GM12878 (cell line): ENCODE measurements around the gene KCNAB3. TPM values are rescaled to one million over a fixed set of nuclear protein-coding genes. Genes with fewer than 3 reads are reported as not detected.

ENCODE experiments used
- ATAC-seq: fragments of 200-7000 bp; cut with Tn5 transposase; 3 replicates; pipeline ENCODE4 v1.9.1; 2020; ENCODE audit warnings: mild to moderate bottlenecking, moderate library complexity
- BruUV-seq: library from RNA; stranded (reverse); fragments of 400-500 nt; replicated peaks from 2 replicates; lab custom pipeline; 2021; lab: Mats Ljungman, UMichigan
- CTCF ChIA-PET: fragments of 300-600 bp; sonication (Branson Sonifier 250); formaldehyde crosslinking; extraction: SDS; loops from one replicate; lab custom pipeline; 2021; ENCODE audit warnings: inconsistent platforms; lab: Yijun Ruan, JAX
- POLR2A ChIA-PET: fragments of 350-600 bp; formaldehyde crosslinking; extraction: SDS; loops from one replicate; lab custom pipeline; 2021; ENCODE audit warnings: inconsistent platforms; lab: Charles Lee
- RAD21 ChIA-PET: fragments of 300-600 bp; sonication (Branson Sonifier 250); formaldehyde crosslinking; loops from one replicate; lab custom pipeline; 2023; ENCODE audit warnings: antibody characterized with exemption; ENCODE audit not compliant: unreplicated experiment; lab: Charles Lee
- SMC1A ChIA-PET: fragments of 300-600 bp; sonication (Branson Sonifier 250); formaldehyde crosslinking; loops from one replicate; lab custom pipeline; 2023; ENCODE audit not compliant: unreplicated experiment, uncharacterized antibody; lab: Charles Lee
- DNase-seq: peaks from one replicate; pipeline ENCODE4 v3.0.0-alpha.2; 2011; ENCODE audit warnings: low read depth, low spot score
- FAIRE-seq: peaks from 3 replicates; lab custom pipeline; 2011; peaks lifted over from hg19 to GRCh38; lab: Jason Lieb, UNC
- H2AFZ ChIP-seq: 2 replicates; pipeline ENCODE4 v1.6.0; 2011; ENCODE audit warnings: low read depth, low read length, control low read depth; ENCODE audit not compliant: control insufficient read depth
- H3K27ac ChIP-seq: 2 replicates; pipeline ENCODE4 v1.5.1; 2011; ENCODE audit warnings: control low read depth; ENCODE audit not compliant: control insufficient read depth, insufficient read depth
- H3K27me3 ChIP-seq, 2 experiments: replicated peaks in 1 of 2; 2 replicates each; pipeline versions ENCODE4 v1.6.0 to v1.6.1; 2011; ENCODE audit warnings: low read length in 1 of 2; ENCODE audit not compliant: control insufficient read depth in 2 of 2, insufficient read depth in 2 of 2
- H3K36me3 ChIP-seq, 2 experiments: 2 replicates each; pipeline ENCODE4 v1.5.1; 2011; ENCODE audit warnings: low read length in 1 of 2; ENCODE audit not compliant: control insufficient read depth in 2 of 2, insufficient read depth in 2 of 2
- H3K4me1 ChIP-seq: 2 replicates; pipeline ENCODE4 v1.6.1; 2011; ENCODE audit warnings: mild to moderate bottlenecking, low read length, moderate library complexity, mixed read lengths; ENCODE audit not compliant: control insufficient read depth, insufficient read depth
- H3K4me2 ChIP-seq: 2 replicates; pipeline ENCODE4 v1.6.0; 2011; ENCODE audit warnings: control low read depth; ENCODE audit not compliant: control insufficient read depth, insufficient read depth
- H3K4me3 ChIP-seq: fragments of 200-600 bp; sonication (generic); 2 replicates; pipeline ENCODE4 v1.5.1; 2016
- H3K79me2 ChIP-seq: 2 replicates; pipeline ENCODE4 v1.6.0; 2011; ENCODE audit warnings: low read length; ENCODE audit not compliant: control insufficient read depth, insufficient read depth
- H3K9ac ChIP-seq: 2 replicates; pipeline ENCODE4 v1.8.0; 2011; ENCODE audit warnings: low read length, control low read depth, mixed read lengths; ENCODE audit not compliant: control insufficient read depth, insufficient read depth
- H3K9me3 ChIP-seq: replicated peaks from 3 replicates; pipeline ENCODE4 v1.5.1; 2011; ENCODE audit warnings: mild to moderate bottlenecking, low read length; ENCODE audit not compliant: control insufficient read depth, insufficient read depth
- H4K20me1 ChIP-seq: 2 replicates; pipeline ENCODE4 v1.6.0; 2011; ENCODE audit not compliant: control insufficient read depth, insufficient read depth
- CBFB ChIP-seq: IDR thresholded peaks from 2 replicates; pipeline ENCODE4 v1.6.1; 2016; ENCODE audit warnings: antibody characterized with exemption, low read depth
- EGR1 ChIP-seq, 2 experiments: IDR thresholded peaks; 1 replicate in 1 of 2; 2 replicates in 1 of 2; pipeline ENCODE4 v1.6.1; 2011 to 2012; ENCODE audit warnings: low read depth in 2 of 2, low read length in 2 of 2, borderline replicate concordance in 1 of 2, mild to moderate bottlenecking in 1 of 2, moderate library complexity in 1 of 2
- MXI1 ChIP-seq: fragments of 150-350 bp; IDR thresholded peaks from 2 replicates; pipeline ENCODE4 v1.6.1; 2011; ENCODE audit warnings: low read depth, mild to moderate bottlenecking, inconsistent platforms, low read length, improper control_type of control experiment
- NR2F1 ChIP-seq: fragments of 450-650 bp; conservative IDR thresholded peaks from 2 replicates; pipeline ENCODE4 v1.6.1; 2017; ENCODE audit warnings: mild to moderate bottlenecking
- POLR2AphosphoS2 ChIP-seq: IDR thresholded peaks from 2 replicates; pipeline ENCODE4 v1.6.1; 2011; ENCODE audit warnings: low read depth, mild to moderate bottlenecking, low read length, improper control_type of control experiment, moderate library complexity
- RAD21 ChIP-seq: IDR thresholded peaks from 2 replicates; pipeline ENCODE4 v1.6.1; 2011; ENCODE audit warnings: mild to moderate bottlenecking, low read depth, low read length, moderate library complexity; ENCODE audit not compliant: insufficient read depth
- TAF1 ChIP-seq: IDR thresholded peaks from 2 replicates; pipeline ENCODE4 v1.6.1; 2011; ENCODE audit warnings: mild to moderate bottlenecking, low read depth, low read length, borderline replicate concordance
- TBL1XR1 ChIP-seq: IDR thresholded peaks from 2 replicates; pipeline ENCODE4 v1.6.1; 2012; ENCODE audit warnings: low read depth, low read length, improper control_type of control experiment
- WRNIP1 ChIP-seq: IDR thresholded peaks from 2 replicates; pipeline ENCODE4 v1.6.1; 2011; ENCODE audit warnings: low read depth, low read length, improper control_type of control experiment, borderline replicate concordance
- WGBS: methylation state at CpG from one replicate; pipeline ENCODE4 v1.1.6; 2016; ENCODE audit warnings: low lambda C conversion rate; ENCODE audit not compliant: insufficient replicate concordance, insufficient coverage; ENCODE audit errors: missing lambda C conversion rate; 5-methylcytosine and 5-hydroxymethylcytosine counted together
- in situ Hi-C: fragments of 300-500 bp; cut with MboI; formaldehyde crosslinking; loops from 9 replicates; pipeline ENCODE4 v1.14.3; 2018; ENCODE audit warnings: mixed read lengths
- intact Hi-C: fragments of 100-400 bp; cut with micrococcal nuclease; formaldehyde crosslinking; loops from one replicate; pipeline ENCODE4 v1.14.2; 2022; ENCODE audit not compliant: unreplicated experiment
- polyA plus RNA-seq, 11 experiments: library from polyadenylated mRNA; depleted of rRNA in 4 of 11; unstranded in 6 of 11; stranded (reverse) in 5 of 11; fragments of >200 nt; fragmentation: Nextera tagmentation in 4 of 11; fragmentation: Illumina TruSeq in 1 of 11; extraction: Ambion mirVana in 4 of 11; extraction: Trizol in 1 of 11; gene quantifications; 1 replicate in 1 of 11; 2 replicates in 10 of 11; pipeline versions ENCODE4 v1.2.1 to v1.2.3, GENCODE V29; 2011 to 2016; ENCODE audit warnings: inconsistent platforms in 2 of 11, missing spikeins in 2 of 11, low read depth in 1 of 11
- total RNA-seq, 4 experiments: library from RNA; depleted of rRNA in 3 of 4; stranded (reverse); fragments of >200 nt in 3 of 4; fragmentation: Illumina TruSeq in 1 of 4; extraction: Trizol in 1 of 4; gene quantifications; 2 replicates each; pipeline versions ENCODE4 v1.2.1 to v1.2.3, GENCODE V29; 2013 to 2021
- TF ChIP-seq, protein P1 (sequence below): fragments of 450-650 bp; IDR thresholded peaks from 2 replicates; pipeline ENCODE4 v1.6.1; 2017; ENCODE audit warnings: low read depth, mild to moderate bottlenecking, moderate library complexity
- TF ChIP-seq, protein P2 (sequence below): fragments of 450-650 bp; IDR thresholded peaks from 2 replicates; pipeline ENCODE4 v1.6.1; 2017; ENCODE audit warnings: antibody characterized with exemption, mild to moderate bottlenecking, moderate library complexity
- TF ChIP-seq, protein P3 (sequence below): IDR thresholded peaks from 2 replicates; pipeline ENCODE4 v1.6.1; 2011; ENCODE audit warnings: borderline replicate concordance, low read depth, mild to moderate bottlenecking, moderate library complexity, low read length; ENCODE audit not compliant: insufficient read depth, poor library complexity, severe bottlenecking
- TF ChIP-seq, protein P4 (sequence below): fragments of 450-650 bp; IDR thresholded peaks from 2 replicates; pipeline ENCODE4 v1.6.1; 2018; ENCODE audit warnings: mild to moderate bottlenecking, low read depth, moderate library complexity; ENCODE audit not compliant: partially characterized antibody

Gene KCNAB3
- total and polyA plus RNA-seq, 10 of the 15 experiments (the other 5 are each of a cell fraction or from before 2014, with no cell fraction given), result 0.22 to 7.9 (median 1.8) TPM

DNA sequence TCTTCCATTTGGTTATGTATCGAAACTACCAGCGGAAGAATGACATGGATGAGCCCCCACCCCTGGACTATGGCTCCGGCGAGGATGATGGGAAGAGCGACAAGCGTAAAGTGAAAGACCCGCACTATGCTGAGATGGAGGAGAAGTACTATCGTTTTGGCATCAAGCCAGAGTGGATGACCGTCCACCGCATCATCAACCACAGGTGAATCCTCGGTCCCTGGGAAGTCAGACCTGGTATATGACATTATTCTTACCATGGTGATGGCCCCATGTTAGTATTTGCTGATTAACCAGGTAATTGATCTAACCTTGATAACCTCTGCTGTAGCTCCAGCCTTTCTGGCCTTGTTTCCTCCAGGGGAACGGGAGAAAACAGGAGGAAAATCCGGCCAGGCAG, 32.6 kb downstream of the KCNAB3 start:
- no peaks in the 10 kb centered on the region for H4K20me1 ChIP-seq
- no peaks in the 10 kb centered on the region for H3K9me3 ChIP-seq
- H3K4me1 ChIP-seq, result no peaks in the 10 kb centered on the region
- no peak overlapping the region for H3K4me2 ChIP-seq
- FAIRE-seq (no peak), DNase-seq (no peak), ATAC-seq (no peak)
- in situ Hi-C loops (no loop called here), intact Hi-C loops (loop anchor here (5.0 kb wide), 1 partner anchor 35 kb away; no protein-coding TSS in a partner anchor)
- 75% methylated on average over 13 of the region's 13 CpGs for WGBS
- H2AFZ ChIP-seq, result no peak overlapping the region
- no peaks in the 10 kb centered on the region for H3K27me3 ChIP-seq
- BruUV-seq, result no TSS peak
- RAD21 ChIA-PET, result no interaction called here
- no peaks in the 10 kb centered on the region for H3K79me2 ChIP-seq
- SMC1A ChIA-PET, result interaction anchor here (1.1 to 2.8 kb wide), 3 partner anchors 33 to 144 kb away, joined by 6 to 12 read pairs (median 9); no protein-coding TSS in a partner anchor
- no peak overlapping the region for H3K4me3 ChIP-seq
- no peak overlapping the region for H3K9ac ChIP-seq
- CTCF ChIA-PET, result interaction anchor here (1.1 to 1.7 kb wide), 4 partner anchors 33 to 93 kb away, joined by 3 to 5 read pairs (median 4); partner anchors contain the start of gene NAA38
- H3K27ac ChIP-seq, result no peak overlapping the region
- POLR2A ChIA-PET, result no interaction called here
- H3K36me3 ChIP-seq, result peaks cover 31 to 52% of the 10 kb centered on the region in 2 experiments
- TF ChIP-seq TBL1XR1 (no peak), EGR1 (IDR thresholded peaks at IDR 0.05; ENCODE audit: borderline replicate concordance in 1 of 2, low read depth in 2 of 2, low read length in 2 of 2) (no peak), WRNIP1 (no peak), POLR2AphosphoS2 (no peak), CBFB (no peak), NR2F1 (no peak), MXI1 (no peak), RAD21 (no peak), TAF1 (no peak)
- TF ChIP-seq, protein P1, sequence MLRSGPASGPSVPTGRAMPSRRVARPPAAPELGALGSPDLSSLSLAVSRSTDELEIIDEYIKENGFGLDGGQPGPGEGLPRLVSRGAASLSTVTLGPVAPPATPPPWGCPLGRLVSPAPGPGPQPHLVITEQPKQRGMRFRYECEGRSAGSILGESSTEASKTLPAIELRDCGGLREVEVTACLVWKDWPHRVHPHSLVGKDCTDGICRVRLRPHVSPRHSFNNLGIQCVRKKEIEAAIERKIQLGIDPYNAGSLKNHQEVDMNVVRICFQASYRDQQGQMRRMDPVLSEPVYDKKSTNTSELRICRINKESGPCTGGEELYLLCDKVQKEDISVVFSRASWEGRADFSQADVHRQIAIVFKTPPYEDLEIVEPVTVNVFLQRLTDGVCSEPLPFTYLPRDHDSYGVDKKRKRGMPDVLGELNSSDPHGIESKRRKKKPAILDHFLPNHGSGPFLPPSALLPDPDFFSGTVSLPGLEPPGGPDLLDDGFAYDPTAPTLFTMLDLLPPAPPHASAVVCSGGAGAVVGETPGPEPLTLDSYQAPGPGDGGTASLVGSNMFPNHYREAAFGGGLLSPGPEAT, result no peak
- TF ChIP-seq, protein P2, sequence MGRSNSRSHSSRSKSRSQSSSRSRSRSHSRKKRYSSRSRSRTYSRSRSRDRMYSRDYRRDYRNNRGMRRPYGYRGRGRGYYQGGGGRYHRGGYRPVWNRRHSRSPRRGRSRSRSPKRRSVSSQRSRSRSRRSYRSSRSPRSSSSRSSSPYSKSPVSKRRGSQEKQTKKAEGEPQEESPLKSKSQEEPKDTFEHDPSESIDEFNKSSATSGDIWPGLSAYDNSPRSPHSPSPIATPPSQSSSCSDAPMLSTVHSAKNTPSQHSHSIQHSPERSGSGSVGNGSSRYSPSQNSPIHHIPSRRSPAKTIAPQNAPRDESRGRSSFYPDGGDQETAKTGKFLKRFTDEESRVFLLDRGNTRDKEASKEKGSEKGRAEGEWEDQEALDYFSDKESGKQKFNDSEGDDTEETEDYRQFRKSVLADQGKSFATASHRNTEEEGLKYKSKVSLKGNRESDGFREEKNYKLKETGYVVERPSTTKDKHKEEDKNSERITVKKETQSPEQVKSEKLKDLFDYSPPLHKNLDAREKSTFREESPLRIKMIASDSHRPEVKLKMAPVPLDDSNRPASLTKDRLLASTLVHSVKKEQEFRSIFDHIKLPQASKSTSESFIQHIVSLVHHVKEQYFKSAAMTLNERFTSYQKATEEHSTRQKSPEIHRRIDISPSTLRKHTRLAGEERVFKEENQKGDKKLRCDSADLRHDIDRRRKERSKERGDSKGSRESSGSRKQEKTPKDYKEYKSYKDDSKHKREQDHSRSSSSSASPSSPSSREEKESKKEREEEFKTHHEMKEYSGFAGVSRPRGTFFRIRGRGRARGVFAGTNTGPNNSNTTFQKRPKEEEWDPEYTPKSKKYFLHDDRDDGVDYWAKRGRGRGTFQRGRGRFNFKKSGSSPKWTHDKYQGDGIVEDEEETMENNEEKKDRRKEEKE, result no peak
- TF ChIP-seq, protein P3, sequence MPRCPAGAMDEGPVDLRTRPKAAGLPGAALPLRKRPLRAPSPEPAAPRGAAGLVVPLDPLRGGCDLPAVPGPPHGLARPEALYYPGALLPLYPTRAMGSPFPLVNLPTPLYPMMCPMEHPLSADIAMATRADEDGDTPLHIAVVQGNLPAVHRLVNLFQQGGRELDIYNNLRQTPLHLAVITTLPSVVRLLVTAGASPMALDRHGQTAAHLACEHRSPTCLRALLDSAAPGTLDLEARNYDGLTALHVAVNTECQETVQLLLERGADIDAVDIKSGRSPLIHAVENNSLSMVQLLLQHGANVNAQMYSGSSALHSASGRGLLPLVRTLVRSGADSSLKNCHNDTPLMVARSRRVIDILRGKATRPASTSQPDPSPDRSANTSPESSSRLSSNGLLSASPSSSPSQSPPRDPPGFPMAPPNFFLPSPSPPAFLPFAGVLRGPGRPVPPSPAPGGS, result no peak
- TF ChIP-seq, protein P4, sequence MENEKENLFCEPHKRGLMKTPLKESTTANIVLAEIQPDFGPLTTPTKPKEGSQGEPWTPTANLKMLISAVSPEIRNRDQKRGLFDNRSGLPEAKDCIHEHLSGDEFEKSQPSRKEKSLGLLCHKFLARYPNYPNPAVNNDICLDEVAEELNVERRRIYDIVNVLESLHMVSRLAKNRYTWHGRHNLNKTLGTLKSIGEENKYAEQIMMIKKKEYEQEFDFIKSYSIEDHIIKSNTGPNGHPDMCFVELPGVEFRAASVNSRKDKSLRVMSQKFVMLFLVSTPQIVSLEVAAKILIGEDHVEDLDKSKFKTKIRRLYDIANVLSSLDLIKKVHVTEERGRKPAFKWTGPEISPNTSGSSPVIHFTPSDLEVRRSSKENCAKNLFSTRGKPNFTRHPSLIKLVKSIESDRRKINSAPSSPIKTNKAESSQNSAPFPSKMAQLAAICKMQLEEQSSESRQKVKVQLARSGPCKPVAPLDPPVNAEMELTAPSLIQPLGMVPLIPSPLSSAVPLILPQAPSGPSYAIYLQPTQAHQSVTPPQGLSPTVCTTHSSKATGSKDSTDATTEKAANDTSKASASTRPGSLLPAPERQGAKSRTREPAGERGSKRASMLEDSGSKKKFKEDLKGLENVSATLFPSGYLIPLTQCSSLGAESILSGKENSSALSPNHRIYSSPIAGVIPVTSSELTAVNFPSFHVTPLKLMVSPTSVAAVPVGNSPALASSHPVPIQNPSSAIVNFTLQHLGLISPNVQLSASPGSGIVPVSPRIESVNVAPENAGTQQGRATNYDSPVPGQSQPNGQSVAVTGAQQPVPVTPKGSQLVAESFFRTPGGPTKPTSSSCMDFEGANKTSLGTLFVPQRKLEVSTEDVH, result no peak
